IMR-90 (cell line): ENCODE results near the gene UGGT2.

Experiments
- CEBPB ChIP-seq: IDR thresholded peaks from 2 replicates; pipeline ENCODE4 v1.6.1; 2012; ENCODE audit warnings: low read depth, low read length, improper control_type of control experiment
- CHD1 ChIP-seq: IDR thresholded peaks from 2 replicates; pipeline ENCODE4 v1.6.1; 2012; ENCODE audit warnings: low read depth, low read length, improper control_type of control experiment
- NFE2L2 ChIP-seq: fragments of 150-350 bp; IDR thresholded peaks from 2 replicates; pipeline ENCODE4 v1.6.1; 2016; ENCODE audit warnings: low read depth, mild to moderate bottlenecking, low read length
- POLR2A ChIP-seq: IDR thresholded peaks from 2 replicates; pipeline ENCODE4 v1.6.1; 2012; ENCODE audit warnings: mild to moderate bottlenecking, low read depth, low read length
- RAD21 ChIP-seq: IDR thresholded peaks from 2 replicates; pipeline ENCODE4 v1.6.1; 2012; ENCODE audit warnings: low read length, improper control_type of control experiment
- USF2 ChIP-seq: fragments of 150-350 bp; IDR thresholded peaks from 2 replicates; pipeline ENCODE4 v1.6.1; 2017; ENCODE audit warnings: mild to moderate bottlenecking, antibody characterized with exemption, low read length, low read depth
- TF ChIP-seq, protein P1 (sequence below): fragments of 150-350 bp; IDR thresholded peaks from 2 replicates; pipeline ENCODE4 v1.6.1; 2016; ENCODE audit warnings: low read depth, mild to moderate bottlenecking, low read length, moderate library complexity, borderline replicate concordance
- TF ChIP-seq, protein P2 (sequence below): conservative IDR thresholded peaks from 2 replicates; pipeline ENCODE4 v1.5.1; 2012; ENCODE audit warnings: mild to moderate bottlenecking, low read depth, low read length, improper control_type of control experiment

GRCh38 chr13:96011291-96011872 lies 41.8 kb downstream of the UGGT2 start:
- no peak for TF ChIP-seq CHD1
- no peak for TF ChIP-seq POLR2A
- no peak for TF ChIP-seq RAD21
- TF ChIP-seq, protein P1, sequence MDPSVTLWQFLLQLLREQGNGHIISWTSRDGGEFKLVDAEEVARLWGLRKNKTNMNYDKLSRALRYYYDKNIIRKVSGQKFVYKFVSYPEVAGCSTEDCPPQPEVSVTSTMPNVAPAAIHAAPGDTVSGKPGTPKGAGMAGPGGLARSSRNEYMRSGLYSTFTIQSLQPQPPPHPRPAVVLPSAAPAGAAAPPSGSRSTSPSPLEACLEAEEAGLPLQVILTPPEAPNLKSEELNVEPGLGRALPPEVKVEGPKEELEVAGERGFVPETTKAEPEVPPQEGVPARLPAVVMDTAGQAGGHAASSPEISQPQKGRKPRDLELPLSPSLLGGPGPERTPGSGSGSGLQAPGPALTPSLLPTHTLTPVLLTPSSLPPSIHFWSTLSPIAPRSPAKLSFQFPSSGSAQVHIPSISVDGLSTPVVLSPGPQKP = no peak
- no peak for TF ChIP-seq USF2
- TF ChIP-seq, protein P2, sequence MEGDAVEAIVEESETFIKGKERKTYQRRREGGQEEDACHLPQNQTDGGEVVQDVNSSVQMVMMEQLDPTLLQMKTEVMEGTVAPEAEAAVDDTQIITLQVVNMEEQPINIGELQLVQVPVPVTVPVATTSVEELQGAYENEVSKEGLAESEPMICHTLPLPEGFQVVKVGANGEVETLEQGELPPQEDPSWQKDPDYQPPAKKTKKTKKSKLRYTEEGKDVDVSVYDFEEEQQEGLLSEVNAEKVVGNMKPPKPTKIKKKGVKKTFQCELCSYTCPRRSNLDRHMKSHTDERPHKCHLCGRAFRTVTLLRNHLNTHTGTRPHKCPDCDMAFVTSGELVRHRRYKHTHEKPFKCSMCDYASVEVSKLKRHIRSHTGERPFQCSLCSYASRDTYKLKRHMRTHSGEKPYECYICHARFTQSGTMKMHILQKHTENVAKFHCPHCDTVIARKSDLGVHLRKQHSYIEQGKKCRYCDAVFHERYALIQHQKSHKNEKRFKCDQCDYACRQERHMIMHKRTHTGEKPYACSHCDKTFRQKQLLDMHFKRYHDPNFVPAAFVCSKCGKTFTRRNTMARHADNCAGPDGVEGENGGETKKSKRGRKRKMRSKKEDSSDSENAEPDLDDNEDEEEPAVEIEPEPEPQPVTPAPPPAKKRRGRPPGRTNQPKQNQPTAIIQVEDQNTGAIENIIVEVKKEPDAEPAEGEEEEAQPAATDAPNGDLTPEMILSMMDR = no peak
- no peak for TF ChIP-seq CEBPB
- no peak for TF ChIP-seq NFE2L2
